Vagina (tissue), 2 donors: ENCODE data around the gene MAP4K4.

Experiments used
- POLR2A ChIP-seq, 2 donors: fragments of 450-650 bp; IDR thresholded peaks; one replicate each; pipeline ENCODE4 v1.6.1; 2017; ENCODE audit warnings: antibody characterized with exemption in 2 of 2, mild to moderate bottlenecking in 2 of 2, moderate library complexity in 2 of 2
- TF ChIP-seq, protein P1 (sequence below), 3 experiments: fragments of 450-650 bp in 2 of 3; fragments of 200-600 bp in 1 of 3; sonication (generic) in 1 of 3; IDR thresholded peaks; one replicate each; pipeline ENCODE4 v1.5.1; 2017 to 2019; ENCODE audit warnings: antibody characterized with exemption in 3 of 3, mild to moderate bottlenecking in 2 of 3, moderate library complexity in 2 of 3

DNA sequence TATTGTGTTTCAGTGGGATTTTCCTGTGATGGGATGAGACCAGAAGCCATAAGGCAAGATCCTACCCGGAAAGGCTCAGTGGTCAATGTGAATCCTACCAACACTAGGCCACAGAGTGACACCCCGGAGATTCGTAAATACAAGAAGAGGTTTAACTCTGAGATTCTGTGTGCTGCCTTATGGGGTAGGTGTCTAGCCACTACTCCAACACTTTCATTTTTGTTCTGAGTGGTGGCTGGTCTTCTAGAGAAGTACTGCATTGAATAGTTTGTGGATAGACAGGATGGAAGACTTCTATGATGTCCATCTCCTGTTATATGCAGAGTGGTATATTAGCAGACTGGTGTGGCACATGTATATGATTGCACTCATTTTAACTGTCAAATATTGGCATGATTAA is 176.6 kb downstream of the MAP4K4 start:
- TF ChIP-seq, protein P1, sequence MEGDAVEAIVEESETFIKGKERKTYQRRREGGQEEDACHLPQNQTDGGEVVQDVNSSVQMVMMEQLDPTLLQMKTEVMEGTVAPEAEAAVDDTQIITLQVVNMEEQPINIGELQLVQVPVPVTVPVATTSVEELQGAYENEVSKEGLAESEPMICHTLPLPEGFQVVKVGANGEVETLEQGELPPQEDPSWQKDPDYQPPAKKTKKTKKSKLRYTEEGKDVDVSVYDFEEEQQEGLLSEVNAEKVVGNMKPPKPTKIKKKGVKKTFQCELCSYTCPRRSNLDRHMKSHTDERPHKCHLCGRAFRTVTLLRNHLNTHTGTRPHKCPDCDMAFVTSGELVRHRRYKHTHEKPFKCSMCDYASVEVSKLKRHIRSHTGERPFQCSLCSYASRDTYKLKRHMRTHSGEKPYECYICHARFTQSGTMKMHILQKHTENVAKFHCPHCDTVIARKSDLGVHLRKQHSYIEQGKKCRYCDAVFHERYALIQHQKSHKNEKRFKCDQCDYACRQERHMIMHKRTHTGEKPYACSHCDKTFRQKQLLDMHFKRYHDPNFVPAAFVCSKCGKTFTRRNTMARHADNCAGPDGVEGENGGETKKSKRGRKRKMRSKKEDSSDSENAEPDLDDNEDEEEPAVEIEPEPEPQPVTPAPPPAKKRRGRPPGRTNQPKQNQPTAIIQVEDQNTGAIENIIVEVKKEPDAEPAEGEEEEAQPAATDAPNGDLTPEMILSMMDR (IDR thresholded peaks at IDR 0.05): no peak
- TF ChIP-seq POLR2A (IDR thresholded peaks at IDR 0.05): no peak
